Activated naive CD4-positive, alpha-beta T cell treated with anti-CD3 and anti-CD28 coated beads for 36 hours (primary cell): ENCODE data around the gene LEO1. TPM values are rescaled to one million over a fixed set of nuclear protein-coding genes. Genes with fewer than 3 reads are reported as not detected.

ENCODE experiments used
- CTCF ChIA-PET: fragments of 350-600 bp; sonication (Branson Sonifier 250); formaldehyde crosslinking; loops from one replicate; lab custom pipeline; 2021; ENCODE audit warnings: antibody characterized with exemption; lab: Charles Lee
- DNase-seq: peaks from one replicate; pipeline ENCODE4 v3.0.0-alpha.2; 2020
- H3K27ac Mint-ChIP-seq: one replicate; pipeline ENCODE4 v1.8.0; 2021; ENCODE audit warnings: mild to moderate bottlenecking, mixed read lengths
- H3K27me3 Mint-ChIP-seq: one replicate; pipeline ENCODE4 v1.8.0; 2021; ENCODE audit warnings: low read depth, mixed read lengths
- H3K36me3 Mint-ChIP-seq: one replicate; pipeline ENCODE4 v1.8.0; 2021; ENCODE audit warnings: low read depth, mixed read lengths
- H3K4me1 Mint-ChIP-seq: one replicate; pipeline ENCODE4 v1.8.0; 2021; ENCODE audit warnings: low read depth, mixed read lengths
- H3K4me3 Mint-ChIP-seq: one replicate; pipeline ENCODE4 v1.8.0; 2021; ENCODE audit warnings: mild to moderate bottlenecking, moderate library complexity, mixed read lengths
- H3K9me3 Mint-ChIP-seq: one replicate; pipeline ENCODE4 v1.8.0; 2021; ENCODE audit warnings: mixed read lengths
- intact Hi-C: fragments of 100-400 bp; cut with micrococcal nuclease; formaldehyde crosslinking; loops from one replicate; pipeline ENCODE4 v1.15.1; 2023
- total RNA-seq, 2 experiments: library from RNA; stranded (reverse); gene quantifications; one replicate each; pipeline ENCODE4 v1.2.3, GENCODE V29; 2021

The LEO1 gene
- total RNA-seq, 2 experiments from 2014 or later, result 21.0 to 23.8 TPM

DNA sequence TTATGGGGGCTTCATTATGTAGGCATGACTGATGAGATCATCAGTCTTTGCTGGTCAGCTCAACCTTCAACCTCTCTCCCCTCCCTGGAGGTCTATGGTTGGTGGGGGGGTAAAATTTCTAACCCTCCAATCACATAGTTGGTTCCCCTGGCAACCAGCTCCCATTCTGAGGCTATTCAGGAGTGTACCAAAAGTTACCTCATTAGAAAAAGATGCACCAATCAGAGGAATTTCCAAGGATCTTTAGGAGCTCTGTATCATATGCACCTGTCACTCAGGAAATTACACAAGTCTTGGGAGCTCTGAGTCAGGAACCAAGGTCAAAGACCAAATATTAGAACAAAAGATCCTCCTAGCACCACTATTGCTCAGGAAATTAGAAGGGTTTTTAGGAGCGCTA lies 21.4 kb upstream of the LEO1 start:
- Mint-ChIP-seq H3K36me3 (no peaks in the 10 kb centered on the region), H3K4me1 (no peaks in the 10 kb centered on the region), H3K27ac (no peak overlapping the region), H3K27me3 (no peaks in the 10 kb centered on the region), H3K4me3 (no peak overlapping the region), H3K9me3 (no peaks in the 10 kb centered on the region)
- intact Hi-C loops, result no loop called here
- CTCF ChIA-PET, result interaction anchor here (0.7 to 1.4 kb wide), 2 partner anchors 10 to 85 kb away, joined by 3 to 6 read pairs; no protein-coding TSS in a partner anchor
- DNase-seq, result no peak

DNA sequence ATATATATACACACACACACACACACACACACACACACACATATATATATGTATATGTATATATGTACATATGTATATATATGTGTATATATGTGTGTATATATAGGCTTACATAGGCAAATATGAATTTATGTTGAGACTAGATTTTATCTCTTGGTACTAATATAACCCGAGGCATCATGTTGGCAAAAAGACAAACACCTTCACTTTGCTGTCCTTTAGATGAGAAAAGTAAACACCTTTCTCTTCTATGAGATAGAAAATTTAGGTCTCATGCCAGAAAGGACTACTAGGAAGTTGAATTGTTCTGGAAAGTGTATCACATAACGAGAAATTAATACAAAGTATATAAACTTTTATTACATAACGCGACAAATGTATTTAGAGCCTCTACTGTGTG lies 19.6 kb upstream of the LEO1 start:
- no peaks in the 10 kb centered on the region for H3K9me3 Mint-ChIP-seq
- H3K36me3 Mint-ChIP-seq, result no peaks in the 10 kb centered on the region
- H3K27ac Mint-ChIP-seq, result no peak overlapping the region
- H3K4me1 Mint-ChIP-seq, result no peaks in the 10 kb centered on the region
- CTCF ChIA-PET, result no interaction called here
- H3K27me3 Mint-ChIP-seq, result no peaks in the 10 kb centered on the region
- intact Hi-C loops, result no loop called here
- H3K4me3 Mint-ChIP-seq, result no peak overlapping the region
- no peak for DNase-seq

DNA sequence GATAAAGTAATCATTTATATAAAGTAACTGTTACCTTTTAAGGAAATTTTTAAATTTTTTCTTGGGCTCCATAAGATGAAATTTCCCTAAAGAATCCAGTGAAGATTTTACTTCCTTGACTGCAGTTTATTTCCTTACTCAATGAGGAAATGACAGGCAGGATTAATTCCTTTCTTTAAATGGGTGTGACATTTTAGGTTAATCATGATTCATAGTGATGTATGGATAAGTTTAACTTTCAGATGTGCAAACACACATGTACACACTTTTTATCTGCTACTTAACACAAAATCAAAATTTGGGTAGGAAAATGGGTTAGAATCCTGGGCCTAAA lies 11.2 kb upstream of the LEO1 start:
- DNase-seq, result no peak
- intact Hi-C loops, result loop anchor here (1.0 to 2.0 kb wide), 8 partner anchors 24 to 752 kb away; no protein-coding TSS in a partner anchor
- no peaks in the 10 kb centered on the region for H3K9me3 Mint-ChIP-seq
- H3K27ac Mint-ChIP-seq, result no peak overlapping the region
- H3K4me1 Mint-ChIP-seq, result peaks cover 10% of the 10 kb centered on the region
- H3K27me3 Mint-ChIP-seq, result no peaks in the 10 kb centered on the region
- no peak overlapping the region for H3K4me3 Mint-ChIP-seq
- CTCF ChIA-PET, result interaction anchor here (3.6 kb wide), 1 partner anchor 96 kb away, joined by 29 read pairs; no protein-coding TSS in a partner anchor
- H3K36me3 Mint-ChIP-seq, result no peaks in the 10 kb centered on the region

DNA sequence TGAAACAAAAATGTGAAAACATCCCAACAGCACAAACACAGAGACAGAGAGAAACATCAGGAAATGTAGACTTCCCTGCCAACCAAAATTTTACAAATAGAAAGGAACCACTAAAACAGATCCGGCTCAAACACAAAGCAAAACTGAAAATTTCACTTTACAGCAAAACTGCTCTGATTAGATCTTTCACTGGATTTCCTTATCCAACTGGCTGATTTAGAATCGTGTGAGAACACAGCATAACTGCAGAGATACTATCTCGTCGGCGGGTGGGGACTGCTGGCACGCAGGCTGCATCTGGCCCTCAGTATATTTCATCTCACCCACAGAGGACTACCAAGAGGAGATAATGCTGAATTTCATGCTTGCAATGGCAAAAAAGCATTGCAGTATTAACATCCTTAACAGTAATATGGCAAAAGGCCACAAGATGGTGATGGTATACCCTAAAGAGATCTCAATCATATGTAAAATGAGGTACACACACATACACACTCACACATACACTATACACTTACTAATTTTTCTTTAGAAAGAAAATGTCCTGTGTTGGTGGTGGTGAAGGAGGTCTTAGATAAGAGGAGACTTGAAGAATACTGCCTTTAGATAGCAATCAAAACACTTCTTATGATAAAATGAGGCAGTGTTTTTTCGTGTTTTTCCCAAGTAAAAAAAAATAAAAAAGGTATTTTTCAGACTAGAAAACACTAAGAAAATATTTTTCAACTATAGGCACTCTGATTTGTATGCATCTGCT lies 10.6 kb upstream of the LEO1 start:
- H3K4me1 Mint-ChIP-seq, result peaks cover 10% of the 10 kb centered on the region
- CTCF ChIA-PET, result interaction anchor here (0.6 to 5.2 kb wide), 5 partner anchors 11 to 250 kb away, joined by 3 to 53 read pairs (median 3); partner anchors contain the start of gene LEO1
- H3K9me3 Mint-ChIP-seq, result no peaks in the 10 kb centered on the region
- peak; percentile 52 for DNase-seq
- intact Hi-C loops, result loop anchor here (1.0 to 2.0 kb wide), 8 partner anchors 24 to 753 kb away; no protein-coding TSS in a partner anchor
- H3K27ac Mint-ChIP-seq, result peak overlapping the region; percentile 25
- no peaks in the 10 kb centered on the region for H3K36me3 Mint-ChIP-seq
- H3K27me3 Mint-ChIP-seq, result no peaks in the 10 kb centered on the region
- H3K4me3 Mint-ChIP-seq, result peak overlapping the region; percentile 62

DNA sequence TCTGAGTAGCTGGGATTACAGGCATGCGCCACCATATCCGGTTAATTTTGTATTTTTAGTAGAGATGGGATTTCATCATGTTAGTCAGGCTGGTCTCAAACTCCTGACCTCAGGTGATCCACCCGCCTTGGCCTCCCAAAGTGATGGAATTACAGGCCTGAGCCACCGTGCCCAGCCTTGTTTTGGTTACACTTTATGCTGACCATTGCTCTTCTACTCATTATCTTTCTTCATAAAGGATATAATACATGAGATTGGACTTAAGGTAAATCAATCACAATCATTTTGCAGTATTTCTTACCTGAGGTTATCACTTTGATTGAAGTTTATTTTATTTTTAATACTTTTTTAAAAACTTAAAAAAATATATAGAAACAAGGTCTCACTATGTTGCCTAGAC lies 2.2 kb upstream of the LEO1 start:
- Mint-ChIP-seq H3K4me3 (no peak overlapping the region), H3K27me3 (peaks cover 2% of the 10 kb centered on the region), H3K27ac (no peak overlapping the region), H3K9me3 (no peaks in the 10 kb centered on the region), H3K36me3 (peaks cover 8% of the 10 kb centered on the region), H3K4me1 (peaks cover 21% of the 10 kb centered on the region)
- intact Hi-C loops, result no loop called here
- DNase-seq, result no peak
- CTCF ChIA-PET, result no interaction called here

DNA sequence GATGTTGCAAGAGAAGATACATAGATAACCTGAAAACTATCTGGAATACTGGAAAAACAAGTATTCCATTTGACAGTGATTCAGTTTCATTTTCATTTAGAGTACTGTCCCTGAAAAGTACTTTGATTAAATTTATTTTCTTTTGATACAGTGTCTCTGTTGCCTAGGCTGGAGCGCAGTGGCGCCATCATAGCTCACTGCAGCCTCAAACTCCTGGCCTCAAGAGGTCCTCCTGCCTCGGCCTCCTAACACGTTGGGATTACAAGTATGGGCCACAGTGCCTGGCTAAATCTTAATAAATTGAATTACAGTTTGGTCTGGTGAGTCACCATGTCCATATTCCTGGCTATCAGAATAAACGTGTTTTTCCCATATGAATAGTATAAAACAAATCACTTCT lies 1.6 kb upstream of the LEO1 start:
- Mint-ChIP-seq H3K4me3 (no peak overlapping the region), H3K4me1 (peaks cover 21% of the 10 kb centered on the region), H3K27me3 (peaks cover 2% of the 10 kb centered on the region), H3K36me3 (peaks cover 8% of the 10 kb centered on the region), H3K27ac (no peak overlapping the region), H3K9me3 (no peaks in the 10 kb centered on the region)
- no peak for DNase-seq
- CTCF ChIA-PET, result interaction anchor here (1.9 kb wide), 1 partner anchor 106 kb away, joined by 11 read pairs; no protein-coding TSS in a partner anchor
- intact Hi-C loops, result no loop called here

DNA sequence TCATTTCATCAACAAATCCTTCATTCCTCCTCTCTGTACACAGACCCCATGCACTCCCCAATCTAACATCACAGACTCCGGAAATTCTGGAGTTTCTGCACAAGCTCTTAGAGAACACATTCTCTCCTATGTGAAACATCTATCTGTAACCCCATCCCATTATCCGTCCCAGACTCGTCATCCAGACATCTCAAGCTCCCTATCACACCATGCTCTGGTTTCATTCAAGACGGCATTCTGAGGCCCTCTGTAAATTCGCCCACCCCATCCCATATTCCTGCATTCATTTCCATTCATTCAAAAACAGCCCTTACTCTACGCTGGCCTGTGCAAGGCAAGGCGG lies 575 bp downstream of the LEO1 start:
- peak overlapping the region; percentile 96 for H3K27ac Mint-ChIP-seq
- peaks cover 2% of the 10 kb centered on the region for H3K27me3 Mint-ChIP-seq
- peaks cover 28% of the 10 kb centered on the region for H3K4me1 Mint-ChIP-seq
- peak overlapping the region; percentile 90 for H3K4me3 Mint-ChIP-seq
- H3K36me3 Mint-ChIP-seq, result peaks cover 22% of the 10 kb centered on the region
- no peak for DNase-seq
- H3K9me3 Mint-ChIP-seq, result peaks cover 8% of the 10 kb centered on the region
- CTCF ChIA-PET, result interaction anchor here (0.7 to 2.3 kb wide), 5 partner anchors 9 to 257 kb away, joined by 3 to 6 read pairs (median 3); no protein-coding TSS in a partner anchor
- intact Hi-C loops, result loop anchor here (1.0 to 2.0 kb wide), 4 partner anchors 36 to 208 kb away; partner anchors contain the start of genes MAPK6 and TMOD3

DNA sequence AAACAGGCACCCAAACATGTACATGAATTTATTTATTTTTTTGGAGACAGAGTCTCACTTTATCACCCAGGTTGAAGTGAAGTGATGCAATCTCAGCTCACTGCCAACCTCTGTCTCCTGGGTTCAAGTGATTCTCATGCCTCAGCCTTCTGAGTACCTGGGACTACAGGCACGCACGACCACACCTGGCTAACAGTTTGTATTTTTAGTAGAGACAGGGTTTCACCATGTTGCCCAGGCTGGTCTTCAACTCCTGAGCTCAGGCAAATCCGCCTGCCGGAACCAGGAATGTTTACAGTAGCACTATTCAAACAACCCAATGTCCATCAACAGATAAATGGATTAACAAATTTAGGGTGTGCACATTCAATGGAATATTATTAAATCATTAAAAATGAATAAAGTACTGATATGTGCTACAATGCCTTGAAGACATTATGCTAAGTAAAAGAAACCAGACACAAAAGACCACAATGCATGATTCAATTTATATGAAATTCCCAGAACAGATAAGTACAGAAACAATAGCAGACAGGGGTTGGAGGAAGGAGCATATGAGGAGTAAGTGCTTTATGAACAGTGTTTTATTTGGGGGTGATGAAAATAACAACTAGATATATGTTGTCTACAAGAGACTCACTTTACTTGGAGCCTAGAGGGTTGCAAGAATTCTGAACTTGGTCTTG lies 1.3 kb downstream of the LEO1 start:
- intact Hi-C loops, result loop anchor here (2.0 kb wide), 3 partner anchors 37 to 209 kb away; partner anchors contain the start of gene TMOD3

DNA sequence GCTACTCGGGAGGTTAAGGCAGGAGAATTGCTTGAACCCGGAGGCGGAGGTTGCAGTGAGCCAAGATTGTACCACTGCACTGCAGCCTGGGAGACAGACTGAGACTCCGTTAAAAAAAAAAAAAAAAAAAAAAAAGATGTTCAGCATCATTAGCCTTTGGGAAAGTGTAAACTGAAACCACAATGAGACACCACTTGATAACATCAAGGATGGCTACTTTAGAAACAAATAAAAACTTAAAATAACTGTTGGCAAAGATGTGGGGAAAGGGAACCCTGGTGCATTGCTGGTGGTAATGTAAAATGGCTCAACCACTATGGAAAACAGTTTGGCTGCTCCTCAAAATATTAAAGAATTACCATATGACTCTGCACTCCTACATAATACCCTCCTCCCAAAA lies 1.9 kb downstream of the LEO1 start:
- peaks cover 8% of the 10 kb centered on the region for H3K9me3 Mint-ChIP-seq
- peaks cover 33% of the 10 kb centered on the region for H3K4me1 Mint-ChIP-seq
- DNase-seq, result no peak
- intact Hi-C loops, result loop anchor here (2.0 kb wide), 3 partner anchors 37 to 209 kb away; partner anchors contain the start of gene TMOD3
- CTCF ChIA-PET, result interaction anchor here (1.4 kb wide), 1 partner anchor 110 kb away, joined by 3 read pairs; no protein-coding TSS in a partner anchor
- H3K27me3 Mint-ChIP-seq, result peaks cover 2% of the 10 kb centered on the region
- H3K36me3 Mint-ChIP-seq, result peaks cover 31% of the 10 kb centered on the region
- H3K27ac Mint-ChIP-seq, result peak overlapping the region; percentile 36
- peak overlapping the region; percentile 41 for H3K4me3 Mint-ChIP-seq

More for the DNA sequence above, 1.3 kb downstream of the LEO1 start:
- peaks cover 28% of the 10 kb centered on the region for H3K36me3 Mint-ChIP-seq
- peak overlapping the region; percentile 90 for H3K4me3 Mint-ChIP-seq
- CTCF ChIA-PET, result interaction anchor here (1.4 to 2.3 kb wide), 2 partner anchors 109 to 257 kb away, joined by 3 to 6 read pairs; no protein-coding TSS in a partner anchor
- H3K27ac Mint-ChIP-seq, result peak overlapping the region; percentile 36
- DNase-seq, result no peak
- peaks cover 2% of the 10 kb centered on the region for H3K27me3 Mint-ChIP-seq
- peaks cover 33% of the 10 kb centered on the region for H3K4me1 Mint-ChIP-seq
- peaks cover 8% of the 10 kb centered on the region for H3K9me3 Mint-ChIP-seq

DNA sequence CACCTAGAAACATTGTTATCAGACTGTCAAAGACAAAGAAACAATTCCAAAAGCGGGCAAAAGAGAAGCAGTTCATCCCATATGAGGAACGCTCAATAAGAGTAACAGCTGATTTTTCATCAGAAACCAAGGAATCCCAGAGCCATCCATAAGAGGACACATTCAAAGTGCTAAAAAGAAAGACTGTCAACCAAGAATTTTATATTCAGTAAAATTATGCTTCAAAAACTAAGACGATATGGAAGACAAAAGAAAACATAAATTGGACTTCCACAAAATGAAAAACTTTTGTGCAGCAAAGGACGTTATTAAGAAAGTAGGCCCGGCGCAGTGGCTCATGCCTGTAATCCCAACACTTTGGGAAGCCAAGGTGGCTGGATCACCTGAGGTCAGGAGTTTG lies 4.0 kb downstream of the LEO1 start:
- CTCF ChIA-PET, result interaction anchor here (0.6 to 0.8 kb wide), 2 partner anchors 53 to 111 kb away, joined by 3 to 4 read pairs; no protein-coding TSS in a partner anchor
- H3K4me1 Mint-ChIP-seq, result peaks cover 33% of the 10 kb centered on the region
- DNase-seq, result no peak
- H3K27ac Mint-ChIP-seq, result no peak overlapping the region
- no peak overlapping the region for H3K4me3 Mint-ChIP-seq
- peaks cover 8% of the 10 kb centered on the region for H3K9me3 Mint-ChIP-seq
- H3K27me3 Mint-ChIP-seq, result peaks cover 2% of the 10 kb centered on the region
- H3K36me3 Mint-ChIP-seq, result peaks cover 41% of the 10 kb centered on the region
- intact Hi-C loops, result no loop called here

DNA sequence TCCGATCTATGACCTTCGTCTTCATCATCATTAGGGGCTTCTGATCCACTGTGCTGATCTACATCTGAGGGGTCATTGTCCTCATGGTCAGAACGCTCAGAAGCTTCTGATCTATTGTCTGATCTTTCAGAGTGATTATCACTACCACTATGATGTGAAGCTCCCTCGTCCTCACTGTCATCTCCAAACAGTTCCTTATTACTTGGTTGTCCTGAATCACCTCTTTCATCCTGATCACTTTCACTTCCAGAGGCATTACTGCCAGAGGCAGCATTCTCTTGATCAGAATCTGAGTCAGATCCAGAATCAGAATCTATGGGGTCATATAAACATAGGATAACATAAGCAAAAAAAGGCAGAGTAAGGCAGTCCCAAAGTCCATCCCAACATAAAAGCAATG lies 5.4 kb downstream of the LEO1 start:
- CTCF ChIA-PET, result interaction anchor here (1.2 kb wide), 1 partner anchor 12 kb away, joined by 4 read pairs; no protein-coding TSS in a partner anchor
- Mint-ChIP-seq H3K4me3 (no peak overlapping the region), H3K36me3 (peaks cover 42% of the 10 kb centered on the region), H3K27ac (no peak overlapping the region), H3K9me3 (peaks cover 8% of the 10 kb centered on the region), H3K4me1 (peaks cover 30% of the 10 kb centered on the region), H3K27me3 (no peaks in the 10 kb centered on the region)
- intact Hi-C loops, result no loop called here
- no peak for DNase-seq

DNA sequence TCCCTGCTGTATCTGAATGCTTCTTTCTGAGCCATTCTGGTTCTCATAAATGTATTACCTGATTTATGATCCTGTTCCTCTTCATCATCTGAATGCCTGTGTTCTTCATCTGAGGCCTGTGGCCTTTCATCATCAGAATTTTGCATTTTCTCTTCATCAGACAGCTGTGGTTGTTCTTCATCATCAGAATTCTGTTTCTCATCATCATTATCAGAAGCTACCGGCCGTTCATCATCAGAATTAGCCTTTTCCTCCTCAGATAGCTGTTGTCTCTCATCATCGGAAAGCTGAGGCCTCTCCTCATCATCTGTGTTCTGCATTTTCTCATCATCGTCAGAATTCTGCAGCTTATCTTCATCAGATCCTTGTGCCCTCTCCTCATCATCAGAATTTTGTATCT lies 5.9 kb downstream of the LEO1 start:
- no peak overlapping the region for H3K27ac Mint-ChIP-seq
- no peak for DNase-seq
- intact Hi-C loops, result no loop called here
- peaks cover 42% of the 10 kb centered on the region for H3K36me3 Mint-ChIP-seq
- peaks cover 8% of the 10 kb centered on the region for H3K9me3 Mint-ChIP-seq
- CTCF ChIA-PET, result interaction anchor here (1.2 kb wide), 1 partner anchor 11 kb away, joined by 4 read pairs; no protein-coding TSS in a partner anchor
- H3K27me3 Mint-ChIP-seq, result no peaks in the 10 kb centered on the region
- no peak overlapping the region for H3K4me3 Mint-ChIP-seq
- peaks cover 25% of the 10 kb centered on the region for H3K4me1 Mint-ChIP-seq
